Peyer's patch (tissue), 4 donors: ENCODE measurements around the gene FSIP1.

Experiments
- POLR2A ChIP-seq, 2 donors: fragments of 450-650 bp; IDR thresholded peaks; one replicate each; pipeline ENCODE4 v1.5.1; 2017; ENCODE audit warnings: antibody characterized with exemption in 2 of 2, mild to moderate bottlenecking in 2 of 2, moderate library complexity in 2 of 2
- TF ChIP-seq, protein P1 (sequence below), 6 experiments: fragments of 450-650 bp in 4 of 6; fragments of 200-600 bp in 2 of 6; sonication (generic) in 1 of 6; IDR thresholded peaks; one replicate each; pipeline ENCODE4 v1.5.1; 2017 to 2019; ENCODE audit warnings: antibody characterized with exemption in 6 of 6, mild to moderate bottlenecking in 3 of 6, moderate library complexity in 1 of 6

DNA sequence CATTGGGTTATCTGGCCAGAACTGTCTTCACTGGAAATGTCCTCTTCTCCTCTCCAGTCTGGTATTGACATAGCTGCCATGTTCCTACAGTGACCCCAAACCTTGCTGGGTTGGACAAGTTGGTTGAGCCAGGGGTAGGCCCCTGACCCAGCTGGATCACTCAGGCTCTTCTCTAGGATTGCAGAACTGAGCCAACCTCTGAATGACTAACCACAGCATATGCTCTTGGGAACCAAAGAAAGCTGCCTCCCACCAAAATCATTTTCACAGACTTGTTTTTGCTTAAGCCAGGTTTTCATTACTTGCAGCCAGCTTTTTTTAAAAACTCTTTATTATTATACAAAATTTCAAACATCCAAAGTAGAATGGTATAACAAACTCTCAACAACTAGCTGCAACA is 41.4 kb downstream of the FSIP1 start:
- TF ChIP-seq, protein P1, sequence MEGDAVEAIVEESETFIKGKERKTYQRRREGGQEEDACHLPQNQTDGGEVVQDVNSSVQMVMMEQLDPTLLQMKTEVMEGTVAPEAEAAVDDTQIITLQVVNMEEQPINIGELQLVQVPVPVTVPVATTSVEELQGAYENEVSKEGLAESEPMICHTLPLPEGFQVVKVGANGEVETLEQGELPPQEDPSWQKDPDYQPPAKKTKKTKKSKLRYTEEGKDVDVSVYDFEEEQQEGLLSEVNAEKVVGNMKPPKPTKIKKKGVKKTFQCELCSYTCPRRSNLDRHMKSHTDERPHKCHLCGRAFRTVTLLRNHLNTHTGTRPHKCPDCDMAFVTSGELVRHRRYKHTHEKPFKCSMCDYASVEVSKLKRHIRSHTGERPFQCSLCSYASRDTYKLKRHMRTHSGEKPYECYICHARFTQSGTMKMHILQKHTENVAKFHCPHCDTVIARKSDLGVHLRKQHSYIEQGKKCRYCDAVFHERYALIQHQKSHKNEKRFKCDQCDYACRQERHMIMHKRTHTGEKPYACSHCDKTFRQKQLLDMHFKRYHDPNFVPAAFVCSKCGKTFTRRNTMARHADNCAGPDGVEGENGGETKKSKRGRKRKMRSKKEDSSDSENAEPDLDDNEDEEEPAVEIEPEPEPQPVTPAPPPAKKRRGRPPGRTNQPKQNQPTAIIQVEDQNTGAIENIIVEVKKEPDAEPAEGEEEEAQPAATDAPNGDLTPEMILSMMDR (IDR thresholded peaks at IDR 0.05) = no peak
- TF ChIP-seq POLR2A (IDR thresholded peaks at IDR 0.05) = no peak
